ENCODE data around the gene B4GAT1. TPM values are rescaled to one million over a fixed set of nuclear protein-coding genes. Genes with fewer than 3 reads are reported as not detected.
A peak's percentile ranks its signal among the peaks of the same experiment; 100 is the strongest.

B4GAT1 gene
- total and polyA plus RNA-seq, 8 donors, result 3.5 to 22.3 (median 17.4) TPM

GRCh38 chr11:66367561-66368312, 20.3 kb upstream of the B4GAT1 start:
- H3K4me3 ChIP-seq, result no peak overlapping the region
- no peak overlapping the region for H3K27ac ChIP-seq
- no peak for DNase-seq
- H3K9me3 ChIP-seq, result no peaks in the 10 kb centered on the region
- H3K36me3 ChIP-seq, result peaks cover 0 to 2% (median 0%) of the 10 kb centered on the region in 4 donors
- WGBS, 5 donors, result 79 to 87% (median 81%) methylated on average over 14 to 15 of the region's 15 CpGs
- H3K4me1 ChIP-seq, result peaks cover 17 to 45% (median 37%) of the 10 kb centered on the region in 4 donors
- peaks cover 6 to 20% (median 11%) of the 10 kb centered on the region in 3 donors for H3K27me3 ChIP-seq
- TF ChIP-seq POLR2A (IDR thresholded peaks at IDR 0.05), result no peak
- TF ChIP-seq POLR2AphosphoS5 (IDR thresholded peaks at IDR 0.05), result no peak
- no peak for TF ChIP-seq EP300 (IDR thresholded peaks at IDR 0.05)
- no peak for TF ChIP-seq CTCF (IDR thresholded peaks at IDR 0.05)
- intact Hi-C loops (cut with DNase I; ENCODE audit: low total_unique reads), result no loop called here

DNA sequence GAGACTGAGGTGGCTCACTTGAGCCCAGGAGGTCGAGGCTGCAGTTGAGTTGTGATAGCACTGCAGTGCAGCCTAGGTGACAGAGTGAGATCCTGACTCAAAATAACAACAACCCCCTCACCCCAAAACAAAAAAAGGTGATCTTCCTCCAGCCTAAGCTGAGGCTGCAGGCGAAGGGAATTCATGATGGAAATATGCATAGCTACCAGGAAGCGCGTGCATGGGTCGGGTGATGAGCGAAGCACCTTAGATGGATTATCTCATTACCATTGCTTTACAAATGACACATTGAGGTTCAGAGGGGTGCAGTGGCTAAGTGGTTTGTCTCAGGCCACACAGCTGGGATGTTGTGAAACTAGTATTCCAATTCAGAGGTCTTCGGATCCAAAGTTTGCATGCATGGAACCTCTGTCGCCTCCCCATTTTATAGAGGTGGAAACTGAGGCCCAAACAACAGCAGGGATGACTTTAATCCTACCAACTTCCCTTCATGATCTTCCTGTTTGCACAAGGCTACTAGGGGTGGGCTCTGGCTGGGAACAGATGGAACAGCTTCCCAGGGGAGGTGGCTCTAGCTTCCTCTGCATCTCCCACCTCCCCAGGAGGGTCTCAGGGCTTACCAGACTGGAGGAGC, 19.5 kb upstream of the B4GAT1 start:
- Histone ChIP-seq H3K27me3 (peaks cover 6 to 12% (median 11%) of the 10 kb centered on the region in 3 donors), H3K4me1 (peaks cover 17 to 41% (median 31%) of the 10 kb centered on the region in 4 donors), H3K9me3 (no peaks in the 10 kb centered on the region), H3K27ac (no peak overlapping the region), H3K36me3 (peaks cover 0 to 10% (median 0%) of the 10 kb centered on the region in 4 donors), H3K4me3 (no peak overlapping the region)
- intact Hi-C loops (cut with DNase I; ENCODE audit: low total_unique reads), result no loop called here
- DNase-seq, result no peak
- WGBS, 5 donors, result 87 to 93% (median 91%) methylated on average over 8 of the region's 8 CpGs
- TF ChIP-seq EP300 (IDR thresholded peaks at IDR 0.05), result no peak
- no peak for TF ChIP-seq CTCF (IDR thresholded peaks at IDR 0.05)
- no peak for TF ChIP-seq POLR2AphosphoS5 (IDR thresholded peaks at IDR 0.05)
- TF ChIP-seq POLR2A (IDR thresholded peaks at IDR 0.05), result no peak

- Histone ChIP-seq H3K27me3 (peaks cover 0 to 2% (median under 1%) of the 10 kb centered on the region in 3 donors), H3K4me3 (no peak overlapping the region), H3K36me3 (peaks cover 0 to 18% (median 8%) of the 10 kb centered on the region in 4 donors), H3K4me1 (peaks cover 9 to 31% (median 21%) of the 10 kb centered on the region in 4 donors), H3K27ac (peak overlapping the region in 2 of 5 donors; percentile 6 to 38), H3K9me3 (no peaks in the 10 kb centered on the region)
- DNase-seq, result no peak
- intact Hi-C loops (cut with DNase I; ENCODE audit: low total_unique reads), result no loop called here
- WGBS, 5 donors, result 70 to 83% (median 77%) methylated on average over 14 of the region's 14 CpGs
- TF ChIP-seq POLR2AphosphoS5 (IDR thresholded peaks at IDR 0.05), result no peak
- no peak for TF ChIP-seq CTCF (IDR thresholded peaks at IDR 0.05)
- TF ChIP-seq POLR2A (IDR thresholded peaks at IDR 0.05), result no peak
- no peak for TF ChIP-seq EP300 (IDR thresholded peaks at IDR 0.05)
Measured at GRCh38 chr11:66365711-66366619, 18.5 kb upstream of the B4GAT1 start.

GRCh38 chr11:66365166-66365565, 17.7 kb upstream of the B4GAT1 start:
- intact Hi-C loops (cut with DNase I; ENCODE audit: low total_unique reads), result no loop called here
- Histone ChIP-seq H3K4me3 (no peak overlapping the region), H3K27ac (peak overlapping the region in 1 of 5 donors; percentile 38), H3K36me3 (peaks cover 0 to 18% (median 15%) of the 10 kb centered on the region in 4 donors), H3K4me1 (peaks cover 4 to 25% (median 14%) of the 10 kb centered on the region in 4 donors), H3K9me3 (no peaks in the 10 kb centered on the region), H3K27me3 (no peaks in the 10 kb centered on the region)
- no peak for DNase-seq
- TF ChIP-seq POLR2AphosphoS5 (IDR thresholded peaks at IDR 0.05) (no peak), EP300 (IDR thresholded peaks at IDR 0.05) (no peak), CTCF (IDR thresholded peaks at IDR 0.05) (no peak), POLR2A (IDR thresholded peaks at IDR 0.05) (no peak)
- 86 to 96% (median 91%) methylated on average over 6 of the region's 6 CpGs for WGBS, 5 donors

Measured in stomach (tissue), 9 donors.